ENCODE data around the gene CTNNA3.

The CTNNA3 gene

DNA sequence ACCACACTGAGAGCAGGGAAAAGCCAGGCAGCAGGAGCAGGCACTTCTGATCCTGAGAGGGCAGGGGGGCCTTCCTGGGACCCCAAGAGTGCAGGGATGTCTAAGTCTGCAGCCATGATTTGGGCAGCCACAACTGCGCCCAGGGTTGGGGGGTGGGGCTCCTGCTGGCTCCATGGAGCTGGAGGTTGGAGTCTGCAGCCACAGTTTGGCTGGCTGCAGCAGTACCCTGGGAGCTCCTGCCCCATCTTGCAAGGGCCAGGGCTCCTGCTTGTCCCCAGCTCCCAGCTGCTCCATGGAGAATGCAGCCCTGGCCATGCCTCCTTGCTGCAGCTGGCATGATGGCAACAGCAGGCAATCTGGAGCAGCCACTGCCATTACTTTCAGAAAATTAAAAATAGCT is 1449.8 kb downstream of the CTNNA3 start:
- H3K4me1 ChIP-seq (ENCODE audit: control insufficient read depth, insufficient read depth, low read length, poor library complexity, severe bottlenecking): no peaks in the 10 kb centered on the region
- no peaks in the 10 kb centered on the region for H3K9me3 ChIP-seq (ENCODE audit: control insufficient read depth, low read length)
- no peak overlapping the region for H3K4me3 ChIP-seq (ENCODE audit: extremely low read depth, insufficient read depth, low read length, poor library complexity, severe bottlenecking)
- H3K27ac ChIP-seq (ENCODE audit: low read depth, low read length, severe bottlenecking): no peak overlapping the region
- H3K36me3 ChIP-seq (ENCODE audit: control insufficient read depth, insufficient read depth, low read length): no peaks in the 10 kb centered on the region
- WGBS, 2 experiments (ENCODE audit: insufficient coverage in 2 of 2): 86 to 88% methylated on average over 1 of the region's 1 CpG

DNA sequence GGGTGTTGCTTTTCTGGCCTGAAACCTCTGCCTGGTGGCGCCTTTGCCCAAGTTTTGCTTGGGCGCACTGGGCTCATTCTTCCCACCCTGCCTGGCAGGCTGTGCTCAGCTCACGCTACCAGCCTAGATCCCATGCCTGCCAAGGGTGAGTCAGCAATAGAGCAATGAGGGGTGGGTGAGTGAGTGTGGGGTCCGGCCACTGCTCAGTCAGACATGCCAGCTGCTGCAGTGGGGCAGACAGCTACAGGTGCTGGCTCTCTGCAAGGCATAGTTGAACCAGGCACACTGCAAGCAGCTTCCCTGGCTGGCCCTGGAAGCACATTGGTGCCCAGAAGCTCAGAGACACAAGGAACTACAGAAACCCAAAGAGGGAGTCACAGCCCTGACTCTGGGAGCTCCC is 1451.0 kb downstream of the CTNNA3 start:
- H3K4me3 ChIP-seq (ENCODE audit: extremely low read depth, insufficient read depth, low read length, poor library complexity, severe bottlenecking): no peak overlapping the region
- WGBS, 2 experiments (ENCODE audit: insufficient coverage in 2 of 2): 79 to 94% methylated on average over 2 to 4 of the region's 4 CpGs
- H3K4me1 ChIP-seq (ENCODE audit: control insufficient read depth, insufficient read depth, low read length, poor library complexity, severe bottlenecking): no peaks in the 10 kb centered on the region
- no peaks in the 10 kb centered on the region for H3K36me3 ChIP-seq (ENCODE audit: control insufficient read depth, insufficient read depth, low read length)
- H3K9me3 ChIP-seq (ENCODE audit: control insufficient read depth, low read length): no peaks in the 10 kb centered on the region
- H3K27ac ChIP-seq (ENCODE audit: low read depth, low read length, severe bottlenecking): no peak overlapping the region

DNA sequence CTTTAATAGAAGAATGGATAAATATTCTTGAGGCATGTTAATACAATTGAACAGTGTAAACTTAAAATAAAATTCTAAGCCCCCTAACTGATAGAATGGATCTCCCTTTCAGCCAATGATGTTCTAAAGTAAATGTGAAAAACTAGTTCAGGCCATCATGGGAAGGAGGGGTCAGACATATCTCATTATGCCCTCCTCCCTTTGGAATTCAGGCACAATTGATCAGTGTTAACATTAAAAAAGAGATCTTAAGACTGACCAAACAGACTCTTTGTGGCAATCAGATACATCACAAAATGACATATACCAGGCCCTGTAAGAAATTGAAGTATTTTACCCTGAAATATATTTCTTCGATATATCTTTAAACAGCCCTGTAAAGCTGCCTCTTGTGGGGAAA is 1453.1 kb downstream of the CTNNA3 start:
- WGBS, 2 experiments (ENCODE audit: insufficient coverage in 2 of 2): 100% methylated on average over 1 of the region's 1 CpG; no CpG with 5 or more reads in 1 of the 2 experiments
- H3K9me3 ChIP-seq (ENCODE audit: control insufficient read depth, low read length): no peaks in the 10 kb centered on the region
- no peak overlapping the region for H3K27ac ChIP-seq (ENCODE audit: low read depth, low read length, severe bottlenecking)
- H3K4me3 ChIP-seq (ENCODE audit: extremely low read depth, insufficient read depth, low read length, poor library complexity, severe bottlenecking): no peak overlapping the region
- H3K36me3 ChIP-seq (ENCODE audit: control insufficient read depth, insufficient read depth, low read length): no peaks in the 10 kb centered on the region
- no peaks in the 10 kb centered on the region for H3K4me1 ChIP-seq (ENCODE audit: control insufficient read depth, insufficient read depth, low read length, poor library complexity, severe bottlenecking)

DNA sequence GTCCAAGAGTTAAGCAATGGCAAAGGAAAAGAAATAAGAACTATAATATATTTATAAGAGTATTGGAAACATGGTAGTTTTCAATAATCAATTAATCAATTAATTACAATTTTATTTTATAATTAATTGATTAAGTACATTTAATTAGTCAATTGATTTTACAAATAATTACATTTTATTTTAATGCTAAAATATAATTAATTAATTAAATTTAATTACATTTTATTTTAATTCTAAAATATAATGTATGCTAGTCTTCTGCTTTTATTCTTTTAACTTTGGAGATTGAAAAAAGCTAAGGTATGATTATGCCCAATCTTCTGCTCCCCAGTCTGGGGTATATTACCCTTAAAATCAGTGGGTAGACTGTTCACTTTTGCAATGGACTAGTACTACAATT is 1456.9 kb downstream of the CTNNA3 start:
- Histone ChIP-seq H3K36me3 (ENCODE audit: control insufficient read depth, insufficient read depth, low read length) (no peaks in the 10 kb centered on the region), H3K9me3 (ENCODE audit: control insufficient read depth, low read length) (no peaks in the 10 kb centered on the region), H3K27ac (ENCODE audit: low read depth, low read length, severe bottlenecking) (no peak overlapping the region), H3K4me1 (ENCODE audit: control insufficient read depth, insufficient read depth, low read length, poor library complexity, severe bottlenecking) (no peaks in the 10 kb centered on the region), H3K4me3 (ENCODE audit: extremely low read depth, insufficient read depth, low read length, poor library complexity, severe bottlenecking) (no peak overlapping the region)

DNA sequence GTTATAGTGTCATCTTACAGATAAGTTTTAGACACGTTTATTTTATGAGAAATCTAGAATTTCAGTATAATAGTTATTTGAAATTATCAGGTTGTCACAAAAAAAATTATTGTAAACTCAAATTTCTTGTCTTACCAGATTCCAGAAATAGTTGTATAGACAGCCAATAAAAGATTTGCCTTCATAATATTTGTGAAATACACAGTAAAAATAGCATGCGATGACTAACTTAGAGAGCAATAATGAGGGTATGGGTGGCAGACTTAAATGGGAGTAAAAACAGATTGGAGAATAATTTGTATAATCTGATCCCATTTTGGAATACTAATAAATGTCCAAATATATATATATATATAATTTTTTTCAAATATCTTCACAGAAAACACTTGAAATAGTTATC is 1457.7 kb downstream of the CTNNA3 start:
- WGBS, 2 experiments (ENCODE audit: insufficient coverage in 2 of 2): no CpG with 5 or more reads among the region's 2 CpGs
- H3K9me3 ChIP-seq (ENCODE audit: control insufficient read depth, low read length): no peaks in the 10 kb centered on the region
- no peak overlapping the region for H3K4me3 ChIP-seq (ENCODE audit: extremely low read depth, insufficient read depth, low read length, poor library complexity, severe bottlenecking)
- H3K27ac ChIP-seq (ENCODE audit: low read depth, low read length, severe bottlenecking): no peak overlapping the region
- no peaks in the 10 kb centered on the region for H3K36me3 ChIP-seq (ENCODE audit: control insufficient read depth, insufficient read depth, low read length)
- no peaks in the 10 kb centered on the region for H3K4me1 ChIP-seq (ENCODE audit: control insufficient read depth, insufficient read depth, low read length, poor library complexity, severe bottlenecking)

DNA sequence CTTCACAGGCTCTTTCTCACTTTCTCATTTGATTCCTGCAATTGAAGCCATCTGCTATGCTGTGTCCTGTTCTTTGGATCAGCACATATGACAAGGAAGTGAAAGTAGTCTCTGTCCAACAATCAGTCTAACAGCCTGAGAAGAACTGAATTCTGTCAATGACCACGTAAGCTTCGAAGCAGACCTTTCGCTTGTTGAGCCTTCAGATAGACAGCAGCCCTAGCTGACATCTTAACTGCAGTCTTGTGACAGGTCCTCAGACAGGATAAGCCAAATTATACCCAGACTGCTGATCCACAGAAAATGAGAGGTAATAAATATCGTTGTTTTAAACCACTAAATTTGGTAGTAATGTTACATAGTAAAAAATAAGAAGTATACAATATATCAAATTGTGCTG is 1461.1 kb downstream of the CTNNA3 start:
- Histone ChIP-seq H3K4me1 (ENCODE audit: control insufficient read depth, insufficient read depth, low read length, poor library complexity, severe bottlenecking) (no peaks in the 10 kb centered on the region), H3K27ac (ENCODE audit: low read depth, low read length, severe bottlenecking) (no peak overlapping the region), H3K4me3 (ENCODE audit: extremely low read depth, insufficient read depth, low read length, poor library complexity, severe bottlenecking) (no peak overlapping the region), H3K9me3 (ENCODE audit: control insufficient read depth, low read length) (no peaks in the 10 kb centered on the region), H3K36me3 (ENCODE audit: control insufficient read depth, insufficient read depth, low read length) (no peaks in the 10 kb centered on the region)
- 95 to 100% methylated on average over 3 of the region's 4 CpGs for WGBS, 2 experiments (ENCODE audit: insufficient coverage in 2 of 2)

DNA sequence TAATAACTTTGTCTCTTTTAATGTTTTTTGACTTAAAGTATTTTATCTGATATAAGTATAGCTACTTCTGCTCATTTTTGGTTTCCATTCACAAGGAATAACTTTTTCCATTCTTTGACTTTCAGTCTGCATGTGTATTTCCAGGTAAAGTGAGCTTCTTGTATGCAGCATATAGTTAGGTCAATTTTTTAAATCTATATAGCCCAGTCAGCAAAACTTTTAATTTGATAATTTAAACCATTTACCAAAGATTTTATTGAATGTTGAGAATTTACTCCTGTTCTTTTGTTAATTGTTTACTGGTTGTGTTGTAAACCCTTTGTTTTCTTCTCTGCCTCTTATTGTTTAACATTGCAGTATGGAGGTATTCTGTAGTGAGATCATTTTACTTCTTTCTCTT is 1467.1 kb downstream of the CTNNA3 start:
- Histone ChIP-seq H3K9me3 (ENCODE audit: control insufficient read depth, low read length) (peaks cover 6% of the 10 kb centered on the region), H3K27ac (ENCODE audit: low read depth, low read length, severe bottlenecking) (no peak overlapping the region), H3K36me3 (ENCODE audit: control insufficient read depth, insufficient read depth, low read length) (no peaks in the 10 kb centered on the region), H3K4me3 (ENCODE audit: extremely low read depth, insufficient read depth, low read length, poor library complexity, severe bottlenecking) (no peak overlapping the region), H3K4me1 (ENCODE audit: control insufficient read depth, insufficient read depth, low read length, poor library complexity, severe bottlenecking) (no peaks in the 10 kb centered on the region)

DNA sequence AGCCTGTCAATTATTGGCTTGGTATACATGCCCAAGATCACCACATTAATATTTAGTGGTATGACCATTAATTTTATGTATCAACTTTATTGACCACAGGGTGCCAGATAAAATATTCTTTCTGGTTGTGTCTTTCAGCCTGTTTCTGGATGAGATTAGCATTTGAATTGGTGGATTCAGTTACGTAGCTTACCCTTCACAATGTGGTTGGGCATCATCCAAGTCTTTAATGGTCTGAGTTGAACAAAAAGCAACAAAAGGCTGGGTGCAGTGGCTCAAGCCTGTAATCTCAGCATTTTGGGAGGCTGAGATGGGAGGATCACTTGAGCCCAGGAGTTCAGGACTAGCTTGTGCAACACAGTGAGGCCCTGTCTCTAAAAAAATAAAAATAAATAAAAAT is 1472.3 kb downstream of the CTNNA3 start:
- H3K27ac ChIP-seq (ENCODE audit: low read depth, low read length, severe bottlenecking): no peak overlapping the region
- H3K36me3 ChIP-seq (ENCODE audit: control insufficient read depth, insufficient read depth, low read length): no peaks in the 10 kb centered on the region
- H3K4me1 ChIP-seq (ENCODE audit: control insufficient read depth, insufficient read depth, low read length, poor library complexity, severe bottlenecking): no peaks in the 10 kb centered on the region
- H3K4me3 ChIP-seq (ENCODE audit: extremely low read depth, insufficient read depth, low read length, poor library complexity, severe bottlenecking): no peak overlapping the region
- H3K9me3 ChIP-seq (ENCODE audit: control insufficient read depth, low read length): no peaks in the 10 kb centered on the region
- WGBS, 2 experiments (ENCODE audit: insufficient coverage in 2 of 2): 100% methylated on average over 1 of the region's 1 CpG

DNA sequence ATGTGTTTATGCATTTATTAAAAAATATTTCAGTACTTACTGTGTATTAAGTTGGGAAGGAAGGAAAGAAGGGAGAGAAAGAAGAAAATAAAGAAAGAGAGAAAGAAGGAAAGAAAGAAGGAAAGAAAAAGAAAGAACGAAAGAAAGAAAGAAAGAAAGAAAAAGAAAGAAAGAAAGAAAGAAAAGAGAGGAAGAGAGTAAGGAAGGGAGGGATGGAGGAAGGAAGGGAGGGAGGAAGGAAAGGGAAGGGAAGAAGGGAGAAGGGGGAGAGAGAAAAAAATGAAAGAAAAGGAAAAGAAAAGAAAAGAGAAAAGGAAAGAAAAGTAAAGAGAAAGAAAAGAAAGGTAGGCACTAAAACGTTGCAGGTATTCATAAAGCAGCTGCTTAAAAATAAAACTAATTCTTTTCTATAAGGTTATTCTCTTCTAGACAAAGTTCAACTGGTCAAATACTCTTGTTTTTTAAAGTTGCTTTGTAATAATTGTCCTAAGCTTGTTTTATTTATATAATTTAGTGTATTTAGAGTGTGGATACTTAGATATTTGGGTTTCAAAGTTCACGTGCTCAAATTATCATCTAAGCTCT is 1473.4 kb downstream of the CTNNA3 start:
- Histone ChIP-seq H3K9me3 (ENCODE audit: control insufficient read depth, low read length) (no peaks in the 10 kb centered on the region), H3K4me3 (ENCODE audit: extremely low read depth, insufficient read depth, low read length, poor library complexity, severe bottlenecking) (no peak overlapping the region), H3K36me3 (ENCODE audit: control insufficient read depth, insufficient read depth, low read length) (no peaks in the 10 kb centered on the region), H3K4me1 (ENCODE audit: control insufficient read depth, insufficient read depth, low read length, poor library complexity, severe bottlenecking) (no peaks in the 10 kb centered on the region), H3K27ac (ENCODE audit: low read depth, low read length, severe bottlenecking) (no peak overlapping the region)
- WGBS, 2 experiments (ENCODE audit: insufficient coverage in 2 of 2): 77 to 86% methylated on average over 1 of the region's 3 CpGs

DNA sequence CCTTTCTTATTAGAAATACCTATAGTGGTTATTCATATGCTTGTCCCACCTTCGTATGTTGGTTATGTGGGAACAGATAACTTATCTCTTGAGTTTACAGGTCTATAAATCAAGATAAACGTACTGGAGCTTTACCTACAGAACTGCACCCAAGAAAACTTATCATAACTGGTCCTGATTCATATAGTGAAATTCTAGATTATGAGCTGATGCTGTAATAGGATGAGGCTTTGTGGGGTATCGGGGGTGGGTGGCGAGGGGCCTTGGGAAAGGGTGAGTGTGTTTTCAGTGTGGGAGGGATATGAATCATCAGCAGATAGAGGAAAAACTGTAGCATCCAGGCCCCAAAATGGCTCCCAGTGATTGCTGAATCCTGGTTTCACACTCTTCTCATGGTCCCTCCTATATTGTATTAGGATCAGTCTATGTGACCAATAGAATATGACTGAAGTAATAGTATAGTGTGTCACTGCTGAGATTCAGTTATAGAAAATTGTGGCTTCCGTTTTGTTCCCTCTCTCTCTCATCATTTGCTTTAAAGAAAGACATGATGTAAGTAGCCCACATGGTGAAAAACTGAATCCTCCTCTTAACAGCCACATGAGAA is 1476.9 kb downstream of the CTNNA3 start:
- H3K4me1 ChIP-seq (ENCODE audit: control insufficient read depth, insufficient read depth, low read length, poor library complexity, severe bottlenecking): no peaks in the 10 kb centered on the region
- no peak overlapping the region for H3K27ac ChIP-seq (ENCODE audit: low read depth, low read length, severe bottlenecking)
- WGBS, 2 experiments (ENCODE audit: insufficient coverage in 2 of 2): 73 to 88% methylated on average over 2 of the region's 5 CpGs
- H3K36me3 ChIP-seq (ENCODE audit: control insufficient read depth, insufficient read depth, low read length): no peaks in the 10 kb centered on the region
- no peaks in the 10 kb centered on the region for H3K9me3 ChIP-seq (ENCODE audit: control insufficient read depth, low read length)
- no peak overlapping the region for H3K4me3 ChIP-seq (ENCODE audit: extremely low read depth, insufficient read depth, low read length, poor library complexity, severe bottlenecking)

DNA sequence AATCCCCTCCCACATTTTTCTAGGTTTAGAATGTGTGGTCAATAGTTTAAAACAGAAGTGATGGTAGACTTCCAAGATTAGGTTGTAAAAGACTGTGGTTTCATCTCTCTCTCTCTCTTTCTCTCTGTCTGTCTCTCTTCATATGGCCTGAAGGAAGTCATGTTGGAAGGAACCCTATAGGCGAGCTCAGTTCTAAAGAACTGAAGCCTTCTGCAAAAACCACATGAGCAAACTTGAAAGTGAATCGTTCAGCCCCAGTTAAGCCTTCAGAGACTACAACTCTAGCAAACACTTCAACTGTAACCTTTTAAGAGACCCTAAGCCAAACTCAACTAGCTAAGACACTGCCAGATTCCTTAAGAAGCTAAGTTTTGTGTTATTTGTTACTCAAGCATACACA is 1477.7 kb downstream of the CTNNA3 start:
- 100% methylated on average over 1 of the region's 2 CpGs for WGBS, 2 experiments (ENCODE audit: insufficient coverage in 2 of 2)
- Histone ChIP-seq H3K36me3 (ENCODE audit: control insufficient read depth, insufficient read depth, low read length) (no peaks in the 10 kb centered on the region), H3K27ac (ENCODE audit: low read depth, low read length, severe bottlenecking) (no peak overlapping the region), H3K4me1 (ENCODE audit: control insufficient read depth, insufficient read depth, low read length, poor library complexity, severe bottlenecking) (no peaks in the 10 kb centered on the region), H3K9me3 (ENCODE audit: control insufficient read depth, low read length) (no peaks in the 10 kb centered on the region), H3K4me3 (ENCODE audit: extremely low read depth, insufficient read depth, low read length, poor library complexity, severe bottlenecking) (no peak overlapping the region)

All from mesodermal cell (in vitro differentiated cells).